GM12873 (cell line): ENCODE measurements around the gene HOXD3.

Experiments
- CTCF ChIP-seq: IDR thresholded peaks from 2 replicates; pipeline ENCODE4 v1.5.1; 2012; ENCODE audit warnings: low read depth, mild to moderate bottlenecking, moderate library complexity, low read length, control low read depth; ENCODE audit not compliant: insufficient read depth; ENCODE audit errors: missing control alignments

The HOXD3 gene

GRCh38 chr2:176173567-176174381 is 16.7 kb downstream of the HOXD3 start:
- no peak for TF ChIP-seq CTCF

GRCh38 chr2:176174382-176174823 is 17.3 kb downstream of the HOXD3 start:
- TF ChIP-seq CTCF = no peak

GRCh38 chr2:176174824-176175708 is 18.0 kb downstream of the HOXD3 start:
- no peak for TF ChIP-seq CTCF

GRCh38 chr2:176175709-176176607 is 18.9 kb downstream of the HOXD3 start:
- no peak for TF ChIP-seq CTCF

- TF ChIP-seq CTCF = no peak
These were observed 20.5 kb downstream of the HOXD3 start for GRCh38 chr2:176177580-176178037.

- TF ChIP-seq CTCF = no peak
These were observed 21.1 kb downstream of the HOXD3 start for GRCh38 chr2:176178038-176178756.
